Activated B cell treated with CpG ODN at 0.5 μM for 24 hours (primary cell): ENCODE measurements around the gene EYS. TPM values are rescaled to one million over a fixed set of nuclear protein-coding genes. Genes with fewer than 3 reads are reported as not detected.

Source experiments
- ATAC-seq: fragments of 200-7000 bp; cut with Tn5 transposase; one replicate; pipeline ENCODE4 v1.10.0; 2021; ENCODE audit warnings: low read depth, mild to moderate bottlenecking, moderate library complexity
- CTCF ChIA-PET: fragments of 350-600 bp; sonication (Branson Sonifier 250); formaldehyde crosslinking; loops from one replicate; lab custom pipeline; 2021; ENCODE audit warnings: antibody characterized with exemption; lab: Charles Lee
- POLR2A ChIA-PET: fragments of 350-600 bp; sonication (Branson Sonifier 250); formaldehyde crosslinking; loops from one replicate; lab custom pipeline; 2021; ENCODE audit warnings: antibody characterized with exemption; lab: Charles Lee
- DNase-seq: peaks from one replicate; pipeline ENCODE4 v3.0.0; 2022
- H3K27ac Mint-ChIP-seq: one replicate; pipeline ENCODE4 v1.8.0; 2020; ENCODE audit warnings: mixed read lengths
- H3K27me3 Mint-ChIP-seq: one replicate; pipeline ENCODE4 v1.8.0; 2021; ENCODE audit warnings: mixed read lengths
- H3K36me3 Mint-ChIP-seq: one replicate; pipeline ENCODE4 v1.8.0; 2021; ENCODE audit warnings: low read depth, mixed read lengths
- H3K4me1 Mint-ChIP-seq: one replicate; pipeline ENCODE4 v1.8.0; 2021; ENCODE audit warnings: mixed read lengths
- H3K4me3 Mint-ChIP-seq: one replicate; pipeline ENCODE4 v1.8.0; 2020; ENCODE audit warnings: mild to moderate bottlenecking, mixed read lengths
- H3K9me3 Mint-ChIP-seq: one replicate; pipeline ENCODE4 v1.8.0; 2020; ENCODE audit warnings: mixed read lengths
- intact Hi-C: fragments of 100-400 bp; cut with micrococcal nuclease; formaldehyde crosslinking; loops from one replicate; pipeline ENCODE4 v1.15.1; 2024
- total RNA-seq: library from RNA; stranded (reverse); gene quantifications from 2 replicates; pipeline ENCODE4 v1.2.3, GENCODE V29; 2022
- TF ChIP-seq, protein P1 (sequence below): fragments of 200-600 bp; IDR thresholded peaks from one replicate; pipeline ENCODE4 v1.8.0; 2022; ENCODE audit warnings: antibody characterized with exemption, mild to moderate bottlenecking

EYS gene
- total RNA-seq, 1 donor from 2014 or later, result not detected

DNA sequence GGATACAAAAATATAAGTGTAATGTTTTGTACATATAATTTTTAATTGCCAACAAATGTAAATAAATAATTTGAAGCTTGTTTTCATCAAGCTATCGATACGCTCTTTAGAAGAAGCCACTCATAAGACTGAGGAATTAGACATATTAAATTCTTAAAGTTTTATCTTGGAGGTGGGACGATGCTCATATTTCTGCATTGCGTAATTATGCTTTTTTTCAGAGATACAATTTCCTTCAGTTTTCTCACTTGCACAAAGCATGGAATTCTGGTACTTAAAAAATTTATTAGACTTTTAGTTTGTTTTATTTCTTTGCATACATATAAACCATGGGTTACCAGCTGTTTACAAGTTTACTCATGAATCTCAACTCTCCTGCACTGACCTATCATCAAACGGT is 980.0 kb downstream of the EYS start:
- H3K36me3 Mint-ChIP-seq, result no peaks in the 10 kb centered on the region
- no peaks in the 10 kb centered on the region for H3K27me3 Mint-ChIP-seq
- no peaks in the 10 kb centered on the region for H3K4me1 Mint-ChIP-seq
- H3K4me3 Mint-ChIP-seq, result no peak overlapping the region
- no peak for ATAC-seq
- intact Hi-C loops, result no loop called here
- POLR2A ChIA-PET, result no interaction called here
- no peak overlapping the region for H3K27ac Mint-ChIP-seq
- CTCF ChIA-PET, result no interaction called here
- TF ChIP-seq, protein P1, sequence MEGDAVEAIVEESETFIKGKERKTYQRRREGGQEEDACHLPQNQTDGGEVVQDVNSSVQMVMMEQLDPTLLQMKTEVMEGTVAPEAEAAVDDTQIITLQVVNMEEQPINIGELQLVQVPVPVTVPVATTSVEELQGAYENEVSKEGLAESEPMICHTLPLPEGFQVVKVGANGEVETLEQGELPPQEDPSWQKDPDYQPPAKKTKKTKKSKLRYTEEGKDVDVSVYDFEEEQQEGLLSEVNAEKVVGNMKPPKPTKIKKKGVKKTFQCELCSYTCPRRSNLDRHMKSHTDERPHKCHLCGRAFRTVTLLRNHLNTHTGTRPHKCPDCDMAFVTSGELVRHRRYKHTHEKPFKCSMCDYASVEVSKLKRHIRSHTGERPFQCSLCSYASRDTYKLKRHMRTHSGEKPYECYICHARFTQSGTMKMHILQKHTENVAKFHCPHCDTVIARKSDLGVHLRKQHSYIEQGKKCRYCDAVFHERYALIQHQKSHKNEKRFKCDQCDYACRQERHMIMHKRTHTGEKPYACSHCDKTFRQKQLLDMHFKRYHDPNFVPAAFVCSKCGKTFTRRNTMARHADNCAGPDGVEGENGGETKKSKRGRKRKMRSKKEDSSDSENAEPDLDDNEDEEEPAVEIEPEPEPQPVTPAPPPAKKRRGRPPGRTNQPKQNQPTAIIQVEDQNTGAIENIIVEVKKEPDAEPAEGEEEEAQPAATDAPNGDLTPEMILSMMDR, result no peak
- peaks cover 5% of the 10 kb centered on the region for H3K9me3 Mint-ChIP-seq
- no peak for DNase-seq

DNA sequence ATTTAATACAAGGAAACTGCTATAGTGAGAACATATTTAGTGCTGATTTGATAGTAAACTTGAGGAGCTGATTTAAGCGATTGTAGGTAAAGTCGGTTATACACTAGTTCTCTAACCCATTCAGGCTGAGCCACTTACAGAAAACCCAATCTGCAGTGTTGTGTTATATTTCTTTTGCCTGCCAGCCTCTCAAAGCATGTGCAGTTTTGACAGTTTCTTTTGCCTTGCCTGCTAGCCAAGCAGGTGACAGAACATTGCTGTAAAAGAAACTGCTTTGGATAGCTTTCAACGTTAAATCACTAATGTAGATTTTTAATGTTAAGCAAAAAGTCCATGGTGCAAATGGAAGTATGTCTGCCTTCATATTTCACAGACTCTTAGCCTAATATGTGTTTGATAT is 982.9 kb downstream of the EYS start:
- no peak overlapping the region for H3K4me3 Mint-ChIP-seq
- H3K27me3 Mint-ChIP-seq, result no peaks in the 10 kb centered on the region
- H3K9me3 Mint-ChIP-seq, result no peaks in the 10 kb centered on the region
- H3K4me1 Mint-ChIP-seq, result no peaks in the 10 kb centered on the region
- no peak overlapping the region for H3K27ac Mint-ChIP-seq
- ChIA-PET CTCF (no interaction called here), POLR2A (no interaction called here)
- TF ChIP-seq, protein P1, result no peak
- H3K36me3 Mint-ChIP-seq, result no peaks in the 10 kb centered on the region
- ATAC-seq, result no peak
- DNase-seq, result no peak
- intact Hi-C loops, result no loop called here

DNA sequence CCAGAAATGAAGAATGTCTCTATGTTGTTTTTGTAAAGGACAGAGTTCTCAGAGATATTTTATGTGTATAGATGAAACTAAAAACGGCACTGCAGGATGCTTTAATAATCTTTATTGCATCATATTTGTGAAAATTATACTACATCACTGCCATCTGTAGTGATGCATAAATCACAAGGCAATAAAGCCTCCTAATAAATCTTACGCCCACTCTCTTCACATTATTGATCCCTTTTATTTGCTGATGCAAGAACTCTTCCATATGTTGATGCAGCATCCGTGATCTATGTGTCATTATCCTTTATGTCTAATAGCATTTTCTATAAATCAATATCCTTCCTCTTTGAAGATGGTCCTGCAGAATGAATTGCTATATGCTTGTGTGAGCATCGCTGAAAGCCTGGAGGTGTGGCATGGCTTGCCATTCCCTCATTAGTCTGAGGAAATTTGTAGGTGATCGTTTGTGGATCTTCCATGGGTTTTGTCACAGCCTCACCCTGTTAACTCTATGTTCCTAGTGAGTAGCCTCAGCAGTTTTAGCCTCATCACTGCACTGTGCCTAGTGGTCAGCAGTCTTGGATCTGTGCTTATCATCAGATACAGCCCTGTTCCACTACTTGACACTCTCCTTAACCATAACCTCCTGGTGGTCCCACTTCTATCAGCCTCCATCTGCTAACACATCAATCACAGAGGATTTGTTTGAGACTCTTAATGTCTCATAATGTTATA is 983.5 kb downstream of the EYS start:
- POLR2A ChIA-PET, result no interaction called here
- Mint-ChIP-seq H3K27ac (no peak overlapping the region), H3K4me3 (no peak overlapping the region), H3K9me3 (no peaks in the 10 kb centered on the region), H3K27me3 (no peaks in the 10 kb centered on the region), H3K36me3 (no peaks in the 10 kb centered on the region), H3K4me1 (no peaks in the 10 kb centered on the region)
- CTCF ChIA-PET, result no interaction called here
- DNase-seq (no peak), ATAC-seq (no peak)
- TF ChIP-seq, protein P1, result no peak
- intact Hi-C loops, result no loop called here

DNA sequence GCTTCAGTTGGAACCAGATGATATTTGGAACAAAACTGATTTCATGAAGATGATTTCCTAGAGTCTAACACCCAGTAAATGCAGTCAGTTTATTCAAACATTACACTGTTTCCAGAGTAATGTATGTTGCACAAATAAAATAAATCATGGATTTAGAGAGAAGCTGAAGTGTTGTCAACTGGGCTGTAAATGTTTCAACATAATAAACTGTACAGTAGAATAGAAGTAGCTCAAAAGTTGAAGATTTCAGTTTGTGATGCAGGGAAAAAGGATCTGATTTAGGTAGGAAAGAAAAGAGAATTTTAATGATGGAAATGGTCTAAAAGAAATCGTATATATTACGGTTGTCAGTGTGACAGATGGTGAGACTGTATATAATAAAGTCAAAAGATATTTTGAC is 985.2 kb downstream of the EYS start:
- Mint-ChIP-seq H3K36me3 (no peaks in the 10 kb centered on the region), H3K27ac (no peak overlapping the region), H3K27me3 (no peaks in the 10 kb centered on the region), H3K4me1 (no peaks in the 10 kb centered on the region), H3K4me3 (no peak overlapping the region), H3K9me3 (no peaks in the 10 kb centered on the region)
- CTCF ChIA-PET, result no interaction called here
- DNase-seq, result no peak
- TF ChIP-seq, protein P1, result no peak
- POLR2A ChIA-PET, result no interaction called here
- intact Hi-C loops, result no loop called here
- ATAC-seq, result no peak

DNA sequence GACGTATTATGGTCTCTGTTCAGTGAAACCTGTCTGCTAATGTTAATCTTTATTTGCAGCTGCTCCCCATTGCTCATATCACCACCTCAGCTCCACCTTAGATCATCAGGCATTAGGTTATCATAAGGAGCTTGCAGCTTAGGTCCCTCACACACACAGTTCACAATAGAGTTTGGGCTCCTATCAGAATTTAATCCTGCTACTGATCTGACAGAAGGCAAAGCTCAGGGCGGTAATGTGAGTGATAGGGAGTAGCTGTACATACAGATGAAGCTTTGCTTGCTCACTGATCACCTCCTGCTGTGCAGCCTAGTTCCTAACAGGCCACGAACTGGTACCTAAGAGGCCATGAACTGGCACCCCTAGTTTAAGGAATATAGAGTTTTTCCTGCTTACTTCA is 989.7 kb downstream of the EYS start:
- Mint-ChIP-seq H3K27me3 (no peaks in the 10 kb centered on the region), H3K4me1 (no peaks in the 10 kb centered on the region), H3K36me3 (no peaks in the 10 kb centered on the region), H3K9me3 (peaks cover 3% of the 10 kb centered on the region), H3K4me3 (no peak overlapping the region), H3K27ac (no peak overlapping the region)
- ChIA-PET CTCF (no interaction called here), POLR2A (no interaction called here)
- TF ChIP-seq, protein P1, result no peak
- no peak for ATAC-seq
- intact Hi-C loops, result no loop called here
- no peak for DNase-seq
